ENCODE measurements around the gene MBD2.

- no peak for TF ChIP-seq POLR2A (IDR thresholded peaks at IDR 0.05; ENCODE audit: low read depth, low read length)
- TF ChIP-seq TAF1 (IDR thresholded peaks at IDR 0.05; ENCODE audit: borderline replicate concordance, low read depth, low read length), result no peak
- TF ChIP-seq POLR2AphosphoS5 (IDR thresholded peaks at IDR 0.05; ENCODE audit: low read depth, low read length), result no peak
Observed at GRCh38 chr18:54140641-54141040, 83.8 kb downstream of the MBD2 start.

Measured in GM12892 (cell line).